Stimulated activated CD4-positive, alpha-beta T cell treated with anti-CD3 and anti-CD28 coated beads, Interleukin-12 subunit alpha, Interleukin-12 subunit beta, amount 100 ng/mL, for 4 hours (primary cell): ENCODE measurements around the gene NTMT1.
"Not testable (repeated sequence)": the region's sequence is repeated elsewhere in the genome, so short reads cannot be mapped to it uniquely, and the experiment has no call there.

Experiments
- DNase-seq: peaks from one replicate; pipeline ENCODE4 v3.0.0-alpha.2; 2020

Gene NTMT1, protein sequence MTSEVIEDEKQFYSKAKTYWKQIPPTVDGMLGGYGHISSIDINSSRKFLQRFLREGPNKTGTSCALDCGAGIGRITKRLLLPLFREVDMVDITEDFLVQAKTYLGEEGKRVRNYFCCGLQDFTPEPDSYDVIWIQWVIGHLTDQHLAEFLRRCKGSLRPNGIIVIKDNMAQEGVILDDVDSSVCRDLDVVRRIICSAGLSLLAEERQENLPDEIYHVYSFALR

DNA sequence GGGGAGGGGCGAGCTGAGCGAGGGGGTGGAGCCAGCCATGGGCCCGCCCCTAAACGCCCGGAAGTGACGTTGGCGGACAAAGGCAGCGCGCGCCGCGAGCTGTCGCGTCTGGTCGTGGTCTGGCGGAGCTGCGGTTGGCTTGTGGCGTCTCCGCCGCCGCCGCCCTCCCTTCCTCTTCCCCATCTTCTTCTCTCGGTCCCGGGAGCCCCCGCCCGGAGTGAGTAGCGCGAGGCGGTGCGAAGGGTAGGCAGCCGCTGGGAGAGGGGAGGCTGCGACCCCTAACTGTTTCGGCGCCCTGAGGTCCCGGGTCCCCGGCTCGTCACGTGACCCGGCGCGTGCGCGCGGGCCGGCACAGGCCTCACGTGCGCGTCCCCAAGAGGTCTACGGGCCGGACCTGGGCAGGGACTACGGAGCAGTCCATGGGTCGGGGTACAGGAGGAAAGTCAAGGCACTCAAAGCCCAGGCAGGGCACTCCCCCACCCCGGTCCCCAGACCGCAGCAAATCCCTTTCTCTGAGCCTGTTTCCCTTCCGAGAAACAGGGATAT is at the start of gene NTMT1:
Gene NTMT1 (plus strand): TSS at position 85 of the 546 bp plus-strand sequence. CDS start 6,541 bp downstream, outside the sequence.
- DNase-seq = peak; percentile 91

DNA sequence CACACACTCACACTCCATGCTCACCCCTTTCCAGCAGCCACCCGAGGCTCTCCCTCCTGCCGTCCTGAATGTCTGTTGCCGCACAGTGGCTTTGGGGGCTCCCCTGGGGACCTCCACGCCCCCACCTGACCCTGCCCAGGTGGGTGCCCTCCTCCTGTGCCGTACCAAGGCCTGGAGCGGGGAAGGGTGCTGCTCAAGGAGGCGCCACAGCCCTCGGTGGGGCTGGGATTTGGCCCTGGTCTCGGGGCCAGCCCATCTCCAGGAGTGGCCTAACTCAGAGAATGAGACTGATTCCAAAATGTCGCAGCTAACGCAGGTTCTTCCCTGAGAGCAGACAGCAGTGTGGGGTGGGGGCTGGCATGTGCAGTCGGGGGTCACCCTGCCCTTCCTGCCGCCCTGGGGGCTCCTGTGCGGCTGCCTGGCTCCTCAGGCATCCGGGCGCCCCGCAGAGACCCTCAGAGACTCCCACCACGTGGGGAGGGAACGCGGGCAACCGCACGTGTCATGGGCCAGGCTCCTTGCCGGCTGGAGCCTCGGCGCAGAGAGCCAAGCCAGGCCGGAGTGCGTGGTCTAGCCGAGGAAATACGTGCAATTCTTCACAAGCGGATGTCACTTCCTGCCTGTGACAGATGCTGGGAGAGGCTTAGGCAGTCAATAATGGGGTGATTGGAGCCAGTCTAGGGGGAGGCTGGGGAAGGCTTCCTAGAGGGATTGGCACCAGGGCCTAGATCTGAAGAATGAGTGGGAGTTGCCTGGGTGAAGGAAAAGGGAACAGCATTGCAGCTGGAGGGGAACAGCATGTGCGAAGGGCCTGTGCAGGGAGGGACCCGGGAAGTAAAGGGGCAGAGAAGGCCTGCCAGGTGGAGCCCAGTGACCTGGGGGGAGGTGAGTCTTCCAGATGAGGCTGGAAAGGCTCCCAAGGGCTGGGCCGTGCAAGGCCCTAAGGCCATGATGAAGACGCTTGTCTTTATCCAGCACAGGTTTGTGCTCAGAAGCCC is 49.1 kb upstream of the NTMT1 start:
- no peak for DNase-seq

DNA sequence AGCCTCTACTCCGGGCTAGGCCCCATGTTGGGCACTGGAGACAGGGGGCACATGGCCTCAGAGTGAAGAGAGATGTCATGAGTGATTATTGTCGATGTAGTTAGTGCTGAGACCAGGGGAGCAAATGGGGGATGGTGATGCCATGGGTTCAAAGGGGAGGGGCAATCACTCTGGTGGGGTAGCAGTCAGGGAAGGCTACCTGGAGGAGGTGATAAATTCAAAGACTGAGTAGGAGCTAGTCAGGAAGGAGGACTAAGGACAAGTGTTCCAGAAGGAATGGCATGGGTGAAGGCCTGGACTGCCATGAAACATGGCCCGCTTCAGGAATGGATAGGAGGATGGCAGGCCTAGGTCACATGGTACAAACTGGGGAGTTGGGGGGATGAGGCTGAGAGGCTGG is 46.7 kb upstream of the NTMT1 start:
- no peak for DNase-seq

DNA sequence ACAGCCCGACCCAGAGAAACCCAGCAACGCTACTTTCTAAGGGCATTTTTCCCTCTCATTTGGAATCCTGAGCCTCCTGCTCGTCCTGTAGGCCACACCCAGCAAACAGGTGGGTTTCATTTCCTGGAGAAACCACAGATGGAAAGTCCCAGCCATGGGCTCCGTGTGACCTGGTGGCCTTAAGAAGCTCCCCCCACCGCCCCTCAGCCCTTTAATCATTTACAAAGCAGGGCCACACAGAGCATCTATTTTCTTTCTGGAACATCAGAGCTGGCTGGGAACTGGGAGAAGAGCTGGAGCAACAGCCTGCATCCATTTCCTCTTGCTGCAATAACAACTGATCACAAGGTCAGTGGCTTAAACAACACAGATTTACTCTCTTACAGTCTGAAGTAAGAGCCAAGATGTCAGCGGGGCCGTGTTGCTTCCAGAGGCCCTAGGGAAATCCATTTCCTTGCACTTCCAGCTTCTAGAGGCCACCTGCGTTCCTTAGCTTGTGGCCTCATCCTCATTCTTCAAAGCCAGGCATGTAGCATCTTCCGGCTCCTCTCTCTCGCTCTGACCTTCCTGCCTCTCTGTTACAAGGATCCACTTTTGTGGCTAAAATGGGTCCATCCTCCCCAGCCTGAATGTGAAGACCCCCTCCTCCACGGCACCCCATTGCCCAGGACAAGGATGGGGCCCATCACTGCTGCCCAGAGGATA is 45.6 kb upstream of the NTMT1 start:
- no peak for DNase-seq

DNA sequence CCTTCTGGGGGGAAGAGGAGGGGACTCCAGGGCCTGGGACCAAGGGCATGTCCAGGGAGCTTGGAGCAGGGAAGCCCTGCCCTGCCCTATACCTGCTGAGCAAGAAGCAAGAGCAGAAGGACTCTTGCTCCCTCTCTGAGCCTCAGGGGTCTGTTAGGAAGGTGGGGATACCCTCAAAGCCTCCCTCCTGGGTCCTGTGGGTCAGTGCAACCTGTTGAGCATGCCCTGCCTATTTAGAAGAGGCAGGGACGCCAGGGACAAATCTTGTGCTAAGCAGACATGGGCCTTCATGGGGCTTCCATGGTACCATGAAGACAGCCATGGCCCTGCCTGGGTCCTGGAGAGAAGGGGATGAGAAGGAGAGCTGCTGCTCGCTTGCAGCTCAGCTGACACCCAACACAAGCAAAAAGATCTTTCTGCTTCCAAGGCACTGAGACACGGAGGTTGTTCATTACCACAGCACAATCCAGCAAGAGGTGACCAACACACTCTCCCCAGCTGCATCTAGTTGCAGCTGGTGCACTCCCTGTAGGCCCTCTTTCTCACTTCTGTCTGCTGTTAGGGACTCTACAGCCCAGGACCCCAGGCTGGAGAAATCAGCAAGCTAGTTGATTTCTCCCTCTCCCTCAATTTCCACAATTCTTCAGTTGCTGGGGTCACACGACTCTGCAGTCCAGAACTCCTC is 44.3 kb upstream of the NTMT1 start:
- no peak for DNase-seq

DNA sequence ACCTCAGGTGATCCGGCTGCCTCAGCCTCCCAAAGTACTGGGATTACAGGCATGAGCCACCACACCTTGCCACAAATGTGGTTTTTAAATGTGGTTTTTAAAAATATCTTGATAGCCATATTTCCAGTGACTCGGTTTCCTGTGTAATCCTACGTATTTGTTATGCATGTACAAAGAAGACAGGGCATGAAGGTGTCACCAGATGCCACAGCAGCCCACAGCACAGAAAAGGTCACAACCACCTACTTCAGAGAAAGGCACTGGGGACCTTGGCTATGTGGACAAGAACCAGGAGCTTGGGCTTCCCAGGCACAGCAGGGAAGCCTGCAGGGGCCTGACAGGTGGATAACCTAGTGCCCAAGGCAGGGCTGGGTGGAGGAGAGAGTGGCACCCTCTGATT is 43.1 kb upstream of the NTMT1 start:
- DNase-seq = no peak

DNA sequence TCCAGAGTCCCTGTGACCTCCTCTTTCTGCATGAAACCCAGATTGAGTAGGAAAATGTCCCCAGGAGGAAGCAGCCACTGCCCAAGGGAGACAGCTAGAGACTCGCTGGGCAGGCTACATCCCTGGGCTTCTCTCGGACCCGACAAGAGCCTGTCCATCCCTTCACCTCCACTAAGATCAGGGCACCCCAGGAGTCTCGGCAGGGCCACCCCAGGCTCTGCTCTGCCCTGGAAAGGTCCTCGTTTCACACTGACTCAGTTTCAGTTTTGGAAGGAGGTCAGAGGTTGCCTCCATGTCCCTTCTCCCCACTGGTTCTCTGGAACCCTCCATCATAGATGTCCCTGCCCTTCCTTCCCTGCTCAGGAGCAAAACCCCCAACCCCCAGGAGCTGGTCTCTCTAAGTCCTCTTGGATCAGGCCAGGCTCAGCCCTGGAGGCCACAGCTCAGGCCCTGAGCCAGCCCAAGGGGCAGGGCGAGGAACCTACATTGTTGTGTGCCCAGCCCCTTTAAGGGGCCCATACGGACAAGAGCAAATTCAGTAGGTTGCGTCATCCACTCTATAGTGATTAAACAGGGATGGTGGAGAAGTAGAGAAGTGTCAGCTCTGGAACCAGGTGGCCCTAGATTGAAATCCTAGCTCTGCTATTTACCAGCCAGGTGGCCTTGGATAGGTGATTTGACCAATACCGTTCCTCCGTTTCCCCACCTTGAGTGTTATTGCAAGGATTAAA is 42.5 kb upstream of the NTMT1 start:
- DNase-seq = no peak

DNA sequence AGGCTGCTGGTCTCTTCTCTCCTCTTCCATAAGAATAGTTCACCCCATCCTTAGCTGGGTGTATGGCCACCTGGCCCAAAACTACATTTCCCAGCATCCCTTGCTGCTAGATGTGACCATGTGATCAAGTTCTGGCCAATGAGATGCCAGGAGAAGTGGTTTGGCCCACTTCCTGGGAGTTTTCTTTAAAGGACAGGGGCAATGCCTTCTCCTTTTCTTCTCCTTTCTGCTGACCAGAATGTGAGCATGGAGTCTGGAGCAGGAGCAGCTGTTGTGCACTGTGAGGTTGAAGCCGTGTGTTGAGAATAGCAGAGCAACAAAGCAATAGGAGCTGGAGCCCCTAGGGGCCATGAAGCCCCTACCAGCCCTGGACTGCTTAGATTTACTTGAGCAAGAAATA is 41.8 kb upstream of the NTMT1 start:
- no peak for DNase-seq

DNA sequence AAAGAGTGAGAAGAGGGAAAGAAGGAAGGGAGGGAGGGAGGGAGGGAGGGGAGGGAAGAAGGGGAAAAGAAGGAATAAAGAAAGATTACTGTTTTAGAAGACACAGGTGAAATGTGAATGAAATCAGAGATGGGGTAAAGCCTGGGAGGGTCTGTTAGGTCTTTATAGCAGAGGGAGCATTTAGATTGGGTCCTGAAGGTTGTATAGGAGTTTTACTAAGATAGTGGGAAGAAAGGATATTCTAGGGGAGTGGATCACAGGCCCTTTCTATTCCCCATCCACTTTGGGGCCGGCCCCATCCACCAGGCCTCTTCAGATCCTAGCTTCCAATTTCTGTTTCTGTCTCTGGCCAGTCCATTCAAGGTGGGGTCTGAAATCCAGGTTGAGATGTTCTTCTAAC is 40.6 kb upstream of the NTMT1 start:
- DNase-seq = no peak

DNA sequence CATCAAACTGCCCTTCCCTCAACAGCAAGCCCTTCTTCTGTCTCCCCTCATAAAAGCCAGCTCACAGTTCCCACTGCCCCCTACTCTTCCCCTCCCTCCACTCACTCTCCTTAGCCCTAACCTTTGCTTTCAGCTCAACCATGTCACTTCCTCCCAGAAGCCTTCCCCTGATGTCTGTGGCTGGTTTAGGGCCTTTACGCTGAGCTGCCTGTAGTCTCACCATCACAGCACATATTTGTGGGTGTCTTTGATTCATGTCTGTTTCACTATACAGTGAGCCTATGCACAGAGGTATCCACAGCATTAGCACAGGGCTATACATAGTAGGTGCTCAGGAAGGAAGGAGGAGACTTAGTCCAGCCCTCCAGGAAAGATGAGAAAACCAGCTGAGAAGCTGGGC is 39.7 kb upstream of the NTMT1 start:
- DNase-seq = no peak

DNA sequence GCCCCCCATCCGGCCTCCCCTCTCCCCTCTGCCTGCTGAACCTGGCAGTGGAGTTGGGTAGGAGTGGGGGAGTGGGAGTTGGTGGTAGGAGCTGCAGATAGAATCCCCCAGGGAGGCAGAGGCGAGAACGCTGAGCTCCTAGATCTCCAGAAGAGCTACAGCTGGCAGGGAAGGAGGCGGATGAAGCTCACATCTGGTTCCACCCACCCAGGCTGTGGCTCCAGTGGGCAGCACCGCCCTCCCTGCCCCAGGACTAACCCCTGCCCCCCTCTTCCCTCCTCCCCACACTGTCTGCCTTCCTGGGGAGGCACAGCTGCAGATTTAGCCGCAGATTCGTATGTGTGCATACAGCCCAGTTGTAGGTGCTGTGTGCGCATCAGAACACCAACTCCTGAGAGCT is 39.3 kb upstream of the NTMT1 start:
- DNase-seq = no peak

DNA sequence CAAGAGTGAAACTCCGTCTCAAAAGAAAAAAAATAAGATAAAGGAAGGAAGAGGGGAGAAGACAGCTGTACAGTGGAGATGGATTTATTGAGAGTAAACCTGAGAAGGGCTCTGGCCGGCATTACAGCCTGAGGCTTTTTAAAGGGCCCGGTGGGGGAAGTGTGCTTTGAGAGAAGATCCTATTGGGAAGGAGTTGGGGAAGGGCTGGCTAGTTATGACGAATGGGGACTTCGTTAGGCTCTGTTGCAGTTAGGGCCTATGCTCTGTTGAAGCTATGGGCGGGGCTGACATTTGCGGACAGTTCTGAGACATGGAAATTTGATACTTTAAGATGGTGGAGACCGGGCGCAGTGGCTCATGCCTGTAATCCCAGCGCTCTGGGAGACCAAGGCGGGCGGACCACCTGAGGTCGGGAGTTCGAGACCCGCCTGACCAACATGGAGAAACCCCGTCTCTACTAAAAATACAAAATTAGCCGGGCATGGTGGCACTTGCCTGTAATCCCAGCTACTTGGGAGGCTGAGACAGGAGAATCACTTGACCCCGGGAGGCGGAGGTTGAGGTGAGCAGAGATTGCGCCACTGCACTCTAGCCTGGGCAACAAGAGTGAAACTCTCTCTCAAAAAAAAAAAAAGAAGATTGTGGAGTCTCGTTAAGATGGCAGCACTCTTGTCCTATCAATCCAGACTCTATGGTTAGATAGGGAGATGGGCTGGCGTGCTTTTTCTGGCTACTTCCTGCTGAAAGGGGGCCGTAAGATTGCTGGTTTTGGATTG is 38.3 kb upstream of the NTMT1 start:
- DNase-seq = no peak

DNA sequence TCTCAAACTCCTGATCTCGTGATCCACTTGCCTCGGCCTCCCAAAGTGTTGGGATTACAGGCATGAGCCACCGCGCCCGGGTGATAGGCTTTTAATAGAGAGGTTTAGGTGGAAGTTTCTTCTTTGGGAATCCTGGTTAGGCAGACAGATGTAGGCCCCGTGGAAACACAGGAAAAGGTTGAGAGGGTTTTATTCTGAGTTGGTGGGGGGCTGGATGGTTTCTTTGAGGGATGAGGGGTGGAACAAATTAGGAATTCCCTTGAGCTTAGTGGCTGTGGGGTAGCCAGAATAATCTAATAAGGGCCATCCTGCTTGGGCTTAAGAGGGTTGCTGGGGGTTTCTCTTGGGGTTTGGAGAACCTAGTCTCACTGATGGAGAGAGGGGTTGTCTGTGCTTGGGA is 35.5 kb upstream of the NTMT1 start:
- DNase-seq = no peak

DNA sequence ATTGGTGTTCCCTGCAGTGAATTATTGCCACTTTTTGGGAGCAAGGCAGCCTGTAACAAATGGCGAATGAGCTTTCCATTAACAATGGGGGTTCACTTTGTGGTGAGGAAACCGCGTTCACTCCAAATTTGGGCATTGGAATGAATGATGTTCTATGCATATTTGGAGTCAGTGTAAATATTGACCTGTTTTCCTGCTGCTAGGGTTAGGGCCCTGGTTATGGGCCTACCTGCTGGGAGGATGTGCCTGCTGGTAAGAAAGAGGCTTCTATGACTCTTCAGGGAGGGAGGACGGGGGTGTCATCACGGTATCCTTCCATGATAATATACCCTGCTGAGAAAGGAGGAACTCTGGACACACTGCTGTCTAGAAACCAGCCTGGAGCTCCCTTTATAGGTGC is 34.0 kb upstream of the NTMT1 start:
- DNase-seq = no peak

DNA sequence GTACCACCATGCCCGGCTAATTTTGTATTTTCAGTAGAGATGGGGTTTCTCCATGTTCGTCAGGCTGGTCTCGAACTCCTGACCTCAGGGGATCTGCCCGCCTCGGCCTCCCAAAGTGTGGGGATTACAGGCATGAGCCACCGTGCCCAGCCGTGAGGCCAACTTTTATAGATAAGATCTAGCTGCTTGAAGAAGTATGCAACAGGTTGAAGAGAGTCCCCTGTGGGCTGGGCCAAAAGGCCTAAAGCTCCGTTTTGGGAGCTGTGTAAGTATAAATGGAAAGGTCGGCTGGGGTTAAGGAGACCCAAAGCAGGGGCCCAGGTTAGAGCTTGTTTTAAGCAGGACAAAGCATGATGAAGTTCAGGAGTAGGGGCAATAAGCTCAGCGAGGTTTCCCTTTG is 33.2 kb upstream of the NTMT1 start:
- DNase-seq = not testable (repeated sequence)

DNA sequence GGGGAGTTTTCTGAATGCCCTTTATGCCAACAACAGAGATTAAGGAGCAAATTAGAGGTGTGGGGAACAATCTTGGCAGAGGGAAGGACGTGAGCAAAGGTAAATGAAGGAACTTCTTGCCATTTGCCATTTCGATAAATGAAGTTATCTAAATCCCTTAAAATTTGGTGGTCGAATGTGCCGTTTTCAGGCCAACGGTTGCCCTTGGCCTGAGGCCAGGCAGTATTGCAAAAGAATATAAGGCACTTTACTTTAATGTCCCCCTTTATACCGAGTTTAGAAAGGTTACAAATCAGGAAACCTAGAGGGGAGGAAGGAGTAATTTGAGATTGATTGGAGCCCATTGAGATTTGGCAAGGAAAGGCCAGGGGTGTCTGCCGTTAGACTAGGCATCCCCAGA is 31.3 kb upstream of the NTMT1 start:
- DNase-seq = no peak

DNA sequence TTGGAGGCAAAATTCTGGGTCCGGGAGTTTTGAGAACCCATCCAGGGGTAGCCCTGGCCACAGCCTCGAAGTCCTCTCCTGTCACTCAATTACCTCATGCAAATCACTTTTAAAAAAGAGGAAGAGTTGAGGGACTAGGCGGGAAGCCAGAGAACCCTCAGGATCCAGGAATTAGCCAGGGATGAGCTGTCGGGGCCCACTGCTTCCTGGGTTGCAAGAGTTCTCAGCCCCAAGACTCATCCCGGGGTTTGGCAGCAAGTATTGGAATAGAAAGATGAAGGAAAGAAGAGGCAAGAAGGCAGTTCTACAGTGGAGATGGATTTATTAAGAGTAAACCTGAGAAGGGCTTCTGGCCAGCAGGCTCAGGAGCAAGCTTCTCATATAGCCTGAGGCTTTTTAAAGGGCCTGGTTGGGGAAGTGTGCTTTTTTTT is 30.6 kb upstream of the NTMT1 start:
- no peak for DNase-seq

DNA sequence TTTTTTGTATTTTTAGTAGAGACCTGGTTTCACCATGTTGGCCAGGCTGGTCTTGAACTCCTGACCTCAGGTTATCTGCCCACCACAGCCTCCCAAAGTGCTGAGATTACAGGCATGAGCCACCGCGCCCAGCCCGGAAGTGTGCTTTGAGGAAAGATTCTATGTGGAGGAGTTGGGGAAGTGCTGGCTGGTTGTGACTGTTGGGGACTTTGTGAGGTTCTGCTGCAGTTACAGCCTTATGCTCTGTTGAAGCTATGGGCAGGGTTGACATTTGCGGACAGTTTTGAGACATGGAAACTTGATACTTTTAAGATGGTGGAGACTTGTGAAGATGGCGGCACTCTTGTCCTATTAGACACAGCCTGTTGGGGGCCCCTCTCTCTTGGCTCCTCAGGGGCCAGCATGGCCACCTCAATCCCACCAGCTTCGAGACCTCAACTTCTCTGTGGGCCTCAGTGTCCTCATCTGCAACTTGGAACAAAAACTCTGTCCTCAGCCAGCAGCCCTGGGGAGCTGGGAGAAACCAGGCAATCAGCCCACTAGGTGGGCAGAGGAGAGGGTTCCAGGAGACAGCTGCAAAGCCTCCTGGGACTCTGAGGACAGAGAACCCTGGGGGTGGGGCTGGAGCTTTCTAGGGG is 29.9 kb upstream of the NTMT1 start:
- no peak for DNase-seq

DNA sequence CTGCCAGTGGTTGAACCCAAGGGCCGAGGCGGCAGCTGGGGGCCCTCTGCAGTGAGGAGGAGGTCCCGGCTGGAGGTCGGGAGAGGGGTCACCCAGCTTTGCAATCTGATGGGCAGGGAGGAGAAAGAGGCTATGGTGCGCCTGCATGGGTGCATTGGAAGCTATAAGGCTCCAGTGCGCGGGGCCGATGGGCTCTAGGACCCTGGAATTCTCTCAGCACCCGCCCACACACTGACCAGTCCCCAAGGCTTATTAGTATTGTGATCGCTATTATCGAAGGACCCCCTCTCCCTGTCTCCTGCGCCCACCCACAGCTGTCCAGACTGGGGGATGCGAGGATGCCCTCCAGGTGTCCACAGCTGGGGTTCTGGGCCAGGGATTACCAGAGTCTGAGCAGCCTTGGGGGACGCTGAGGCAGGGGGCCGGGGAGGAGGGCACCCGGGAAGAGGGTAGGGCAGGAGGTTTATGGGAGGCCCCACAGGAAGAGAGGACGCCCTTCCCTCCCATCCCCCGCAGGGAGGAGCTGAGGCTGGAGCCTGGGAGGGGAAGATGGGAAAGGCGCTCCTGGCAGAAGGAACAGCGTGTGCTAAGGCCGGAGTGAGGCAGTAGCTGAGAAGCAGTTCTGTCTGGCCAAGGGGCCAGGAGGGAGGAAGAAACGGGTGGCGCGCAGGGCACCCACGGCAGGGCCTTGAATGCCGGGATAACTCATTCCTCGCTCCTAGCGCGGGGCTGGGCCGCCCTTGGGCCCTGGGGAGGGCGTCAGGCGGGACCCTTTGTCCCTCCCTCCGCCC is 29.2 kb upstream of the NTMT1 start:
- no peak for DNase-seq
